ENCODE results near the gene LAMB1. TPM values are rescaled to one million over a fixed set of nuclear protein-coding genes. Genes with fewer than 3 reads are reported as not detected.
A peak's percentile ranks its signal among the peaks of the same experiment; 100 is the strongest.

The LAMB1 gene
- total and polyA plus RNA-seq, 2 of the 13 experiments (the other 11 are each of a cell fraction or from before 2014, with no cell fraction given) = 109 to 124 TPM

DNA sequence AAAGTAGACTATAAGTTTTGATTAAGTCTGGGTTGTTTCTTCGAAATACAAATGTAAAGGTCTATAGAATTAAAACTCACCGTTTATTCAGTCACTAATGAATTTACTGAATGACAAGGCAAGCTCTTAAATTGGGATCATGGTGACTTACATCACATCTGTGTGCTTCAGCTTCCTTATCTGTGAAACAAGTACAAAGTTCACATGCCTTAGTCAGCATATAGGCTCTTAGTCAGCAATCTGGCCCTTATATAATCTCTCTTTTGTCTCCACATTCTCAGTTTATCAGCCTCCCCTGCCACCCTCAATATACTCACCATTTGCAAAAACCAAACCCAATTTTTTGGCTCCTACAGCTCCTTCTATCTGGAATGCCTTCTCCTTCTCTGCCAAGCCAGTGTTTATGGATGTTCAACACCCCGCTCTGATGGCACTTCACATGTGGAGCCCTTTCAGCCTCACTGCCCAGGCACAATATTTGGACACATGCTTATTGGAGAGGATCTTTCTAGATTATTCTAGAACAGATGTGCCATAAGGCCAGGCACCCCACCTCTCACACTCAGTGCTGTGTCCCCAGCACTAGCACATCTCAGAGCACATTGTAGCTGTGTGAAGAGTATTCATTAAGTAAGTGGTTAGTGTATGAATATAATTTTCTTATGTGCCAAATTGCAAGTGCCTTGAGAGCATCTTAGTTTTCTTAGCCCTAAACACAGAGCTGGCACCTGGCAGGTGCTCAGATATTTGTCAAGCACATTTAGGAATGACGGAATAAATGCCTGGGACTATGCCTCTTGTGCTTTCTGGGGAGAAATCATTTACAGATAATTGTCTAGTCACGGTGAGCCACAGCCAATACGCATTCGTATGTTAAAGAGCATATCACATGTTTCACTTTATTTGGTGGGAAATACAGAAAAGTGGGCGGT is 9.8 kb upstream of the LAMB1 start (continued):
- TF ChIP-seq ZNF512B (CRISPR knock-in tag; IDR thresholded peaks at IDR 0.05; ENCODE audit: borderline replicate concordance) (0 out of 2 replicates have a peak, but pooled peaks have one; percentile 25), ZNF773 (CRISPR knock-in tag; IDR thresholded peaks at IDR 0.05; ENCODE audit: borderline replicate concordance) (no peak), CHD2 (IDR thresholded peaks at IDR 0.05; ENCODE audit: low read depth, low read length) (no peak), LBX2 (CRISPR knock-in tag; IDR thresholded peaks at IDR 0.05; ENCODE audit: borderline replicate concordance) (no peak), HNF4G (IDR thresholded peaks at IDR 0.05; ENCODE audit: borderline replicate concordance, low read depth, low read length) (peak; percentile 96), HNF4G (CRISPR knock-in tag; IDR thresholded peaks at IDR 0.05; ENCODE audit: borderline replicate concordance, low read depth) (peak; percentile 57; the same call in 1 of the 2 replicates), SMAD1 (CRISPR knock-in tag; IDR thresholded peaks at IDR 0.05; ENCODE audit: borderline replicate concordance, low read depth) (no peak), MBNL3 (CRISPR knock-in tag; conservative IDR thresholded peaks at IDR 0.05) (no peak), SOX13 (IDR thresholded peaks at IDR 0.05) (peak; percentile 70; the same call in 1 of the 2 replicates), SOX13 (CRISPR knock-in tag; conservative IDR thresholded peaks at IDR 0.05 in 1 of 2, IDR thresholded peaks at IDR 0.05 in 1 of 2) (peak in 1 of 2 experiments; percentile 95; a peak in 2 of 4 replicates), GATAD1 (CRISPR knock-in tag; IDR thresholded peaks at IDR 0.05) (peak; percentile 52; the same call in 1 of the 2 replicates), TAF15 (IDR thresholded peaks at IDR 0.05; ENCODE audit: low read depth, low read length, poor library complexity, severe bottlenecking) (no peak), HDAC2 (CRISPR knock-in tag; IDR thresholded peaks at IDR 0.05) (peak; percentile 91), CHD4 (IDR thresholded peaks at IDR 0.05; ENCODE audit: borderline replicate concordance, low read length) (peak; percentile 88; the same call in 1 of the 2 replicates), MAFG (CRISPR knock-in tag; IDR thresholded peaks at IDR 0.05) (peak; percentile 98), STAT6 (CRISPR knock-in tag; IDR thresholded peaks at IDR 0.05; ENCODE audit: borderline replicate concordance) (peak; percentile 66; the same call in 1 of the 2 replicates)
- TF ChIP-seq, protein P1, sequence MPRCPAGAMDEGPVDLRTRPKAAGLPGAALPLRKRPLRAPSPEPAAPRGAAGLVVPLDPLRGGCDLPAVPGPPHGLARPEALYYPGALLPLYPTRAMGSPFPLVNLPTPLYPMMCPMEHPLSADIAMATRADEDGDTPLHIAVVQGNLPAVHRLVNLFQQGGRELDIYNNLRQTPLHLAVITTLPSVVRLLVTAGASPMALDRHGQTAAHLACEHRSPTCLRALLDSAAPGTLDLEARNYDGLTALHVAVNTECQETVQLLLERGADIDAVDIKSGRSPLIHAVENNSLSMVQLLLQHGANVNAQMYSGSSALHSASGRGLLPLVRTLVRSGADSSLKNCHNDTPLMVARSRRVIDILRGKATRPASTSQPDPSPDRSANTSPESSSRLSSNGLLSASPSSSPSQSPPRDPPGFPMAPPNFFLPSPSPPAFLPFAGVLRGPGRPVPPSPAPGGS (CRISPR knock-in tag; IDR thresholded peaks at IDR 0.05) = no peak

Data from HepG2 (cell line).